ENCODE measurements around the gene ZMYND8. TPM values are rescaled to one million over a fixed set of nuclear protein-coding genes. Genes with fewer than 3 reads are reported as not detected.

Gene ZMYND8
- total and polyA plus RNA-seq, 2 of the 8 experiments (the other 6 are each of a cell fraction or from before 2014, with no cell fraction given) = 50.5 to 163 TPM

- H3K79me2 ChIP-seq (ENCODE audit: control insufficient read depth in 1 of 2, insufficient read depth in 2 of 2, low read length in 2 of 2) = peaks cover 47 to 99% of the 10 kb centered on the region in 2 experiments
- 61% methylated on average over 8 of the region's 8 CpGs; no CpG with 5 or more reads in 1 of the 2 experiments for WGBS, 2 experiments (ENCODE audit: extremely low coverage in 1 of 2, insufficient coverage in 1 of 2, insufficient read length in 1 of 2, insufficient replicate concordance in 2 of 2, low coverage in 1 of 2, low lambda C conversion rate in 2 of 2, missing lambda C conversion rate in 1 of 2)
- H4K91ac ChIP-seq (replicated peaks; ENCODE audit: insufficient read length, low read length) = peak overlapping the region; percentile 37
- TF ChIP-seq RNF2 (IDR thresholded peaks at IDR 0.05; ENCODE audit: borderline replicate concordance, low read depth, low read length, missing control alignments, poor library complexity, severe bottlenecking) (no peak), POLR2A (IDR thresholded peaks at IDR 0.05; ENCODE audit: control extremely low read depth in 1 of 2, low read depth in 2 of 2, low read length in 2 of 2) (peak in 1 of 2 experiments; percentile 23; a peak in 1 of 3 replicates)
- H3K36me3 ChIP-seq (ENCODE audit: control insufficient read depth in 2 of 4, insufficient read depth in 4 of 4, low read length in 3 of 4) = peaks cover 0 to 36% (median 0%) of the 10 kb centered on the region in 4 experiments; a peak in 4 of 8 replicates
- CTCF ChIA-PET (ENCODE audit: partially characterized antibody) = interaction anchor here (0.7 to 4.4 kb wide), 5 partner anchors 24 to 75 kb away, joined by 3 to 19 read pairs (median 3); no protein-coding TSS in a partner anchor
- H3K18ac ChIP-seq (ENCODE audit: extremely low read depth, low read length) = peak overlapping the region; percentile 72
- no peak overlapping the region for H2AK5ac ChIP-seq (ENCODE audit: low read depth, low read length)
- DNase-seq (ENCODE audit: low read depth in 1 of 2, low spot score in 2 of 2) (no peak), FAIRE-seq (no peak)
- no peaks in the 10 kb centered on the region for H3K9me3 ChIP-seq (ENCODE audit: insufficient read depth in 2 of 2, low read depth in 1 of 2, low read length in 1 of 2)
- no peak overlapping the region for H3K23ac ChIP-seq (ENCODE audit: insufficient read length)
- peak overlapping the region; percentile 29; the same call in 1 of the 2 replicates for H2BK5ac ChIP-seq (ENCODE audit: low read depth, low read length)
- peak overlapping the region; percentile 39 to 67; a peak in 3 of 4 replicates for H3K4me2 ChIP-seq (ENCODE audit: insufficient read depth in 1 of 2, low read depth in 2 of 2, low read length in 2 of 2)
- H3K27ac ChIP-seq (ENCODE audit: low read depth, low read length) = peak overlapping the region; percentile 70
- H3K79me1 ChIP-seq (ENCODE audit: low read depth, low read length) = peaks cover 10% of the 10 kb centered on the region
- no peak overlapping the region for H3K14ac ChIP-seq (ENCODE audit: insufficient read length)
- no peak overlapping the region for H2BK20ac ChIP-seq (ENCODE audit: low read length)
- H2BK12ac ChIP-seq (ENCODE audit: low read depth, low read length) = no peak overlapping the region; the same call in 1 of the 2 replicates
- H4K5ac ChIP-seq (ENCODE audit: insufficient read length, low read depth, low read length) = peak overlapping the region; percentile 7
- peaks cover 44 to 72% (median 49%) of the 10 kb centered on the region in 4 experiments for H3K4me1 ChIP-seq (replicated peaks in 1 of 4; ENCODE audit: control insufficient read depth in 3 of 4, insufficient read depth in 4 of 4, low read length in 3 of 4)
- H2BK15ac ChIP-seq (ENCODE audit: low read length) = 0 out of 2 replicates have a peak overlapping the region, but pooled peaks have one; percentile 37
- no peak overlapping the region for H4K8ac ChIP-seq (ENCODE audit: extremely low read depth, insufficient read depth, low read length)
- H3K9ac ChIP-seq (replicated peaks in 1 of 4; ENCODE audit: extremely low read depth in 1 of 4, low read depth in 3 of 4, low read length in 3 of 4) = peak overlapping the region in 1 of 4 experiments; percentile 23; a peak in 2 of 7 replicates
- H3K56ac ChIP-seq (replicated peaks; ENCODE audit: insufficient read length, low read depth, low read length) = peak overlapping the region; percentile 1
- H2BK120ac ChIP-seq (replicated peaks; ENCODE audit: low read depth, low read length) = peak overlapping the region; percentile 3
- peak overlapping the region in 1 of 4 experiments; percentile 25; a peak in 2 of 8 replicates for H3K4me3 ChIP-seq (ENCODE audit: extremely low read depth in 1 of 4, insufficient read depth in 2 of 4, low read depth in 3 of 4, low read length in 4 of 4)
- no peaks in the 10 kb centered on the region for H3K27me3 ChIP-seq (replicated peaks in 1 of 4; ENCODE audit: control insufficient read depth in 3 of 4, extremely low read depth in 1 of 4, insufficient read depth in 3 of 4, low read length in 3 of 4)
- H4K20me1 ChIP-seq (replicated peaks in 1 of 2; ENCODE audit: control insufficient read depth in 1 of 2, insufficient read depth in 2 of 2, low read length in 2 of 2) = no peaks in the 10 kb centered on the region
- peak overlapping the region; percentile 76 for H3K4ac ChIP-seq (replicated peaks; ENCODE audit: insufficient read length, low read depth, low read length)
- POLR2A ChIA-PET (ENCODE audit: partially characterized antibody) = interaction anchor here (1.3 to 42.1 kb wide), 5 partner anchors 10 to 32 kb away, joined by 3 to 1191 read pairs (median 16); partner anchors contain the start of gene ZMYND8
- H3K23me2 ChIP-seq (ENCODE audit: low read depth, low read length) = no peaks in the 10 kb centered on the region
- no peak overlapping the region for H2AFZ ChIP-seq (ENCODE audit: low read length)
These were observed 7.9 kb downstream of the ZMYND8 start for GRCh38 chr20:47348539-47349142.

Data from H1 (cell line).